H1 (cell line): Measurements from ENCODE around the gene SLC7A11. TPM values are rescaled to one million over a fixed set of nuclear protein-coding genes. Genes with fewer than 3 reads are reported as not detected.

Experiments
- CTCF ChIA-PET: fragments of 300-600 bp; sonication (Branson Sonifier 250); formaldehyde crosslinking; loops from one replicate; lab custom pipeline; 2021; ENCODE audit not compliant: partially characterized antibody; lab: Charles Lee
- POLR2A ChIA-PET: fragments of 300-600 bp; sonication (Branson Sonifier 250); formaldehyde crosslinking; loops from one replicate; lab custom pipeline; 2021; ENCODE audit warnings: inconsistent platforms; ENCODE audit not compliant: partially characterized antibody; lab: Charles Lee
- DNase-seq, 2 experiments: peaks; one replicate each; pipeline versions ENCODE4 v3.0.0 to v3.0.0-alpha.2; 2010 to 2022; ENCODE audit warnings: low spot score in 2 of 2, low read depth in 1 of 2, mixed read lengths in 1 of 2
- FAIRE-seq: peaks from 2 replicates; lab custom pipeline; 2011; peaks lifted over from hg19 to GRCh38; lab: Jason Lieb, UNC
- H2AFZ ChIP-seq: 2 replicates; pipeline ENCODE4 v1.8.1; 2012; ENCODE audit warnings: low read length, inconsistent platforms
- H2AK5ac ChIP-seq: 2 replicates; pipeline ENCODE4 v1.6.1; 2013; ENCODE audit warnings: low read depth, low read length
- H2BK120ac ChIP-seq: replicated peaks from 2 replicates; pipeline ENCODE3; 2013; ENCODE audit warnings: low read depth, low read length, inconsistent platforms
- H2BK12ac ChIP-seq: 2 replicates; pipeline ENCODE4 v1.6.1; 2013; ENCODE audit warnings: low read depth, low read length
- H2BK15ac ChIP-seq: 2 replicates; pipeline ENCODE4 v1.6.1; 2013; ENCODE audit warnings: low read length
- H2BK20ac ChIP-seq: 2 replicates; pipeline ENCODE4 v1.6.1; 2013; ENCODE audit warnings: low read length
- H2BK5ac ChIP-seq: 2 replicates; pipeline ENCODE4 v1.6.1; 2013; ENCODE audit warnings: low read depth, low read length
- H3K14ac ChIP-seq: 2 replicates; pipeline ENCODE4 v1.6.1; 2013; ENCODE audit warnings: inconsistent platforms; ENCODE audit not compliant: insufficient read length
- H3K18ac ChIP-seq: 2 replicates; pipeline ENCODE4 v1.6.1; 2013; ENCODE audit warnings: low read length; ENCODE audit errors: extremely low read depth
- H3K23ac ChIP-seq: 2 replicates; pipeline ENCODE4 v1.6.1; 2013; ENCODE audit warnings: inconsistent platforms; ENCODE audit not compliant: insufficient read length
- H3K23me2 ChIP-seq: 2 replicates; pipeline ENCODE4 v1.6.1; 2013; ENCODE audit warnings: low read depth, low read length
- H3K27ac ChIP-seq: 2 replicates; pipeline ENCODE4 v1.6.1; 2011; ENCODE audit warnings: low read depth, low read length, inconsistent platforms
- H3K27me3 ChIP-seq, 4 experiments: replicated peaks in 1 of 4; 1 replicate in 1 of 4; 2 replicates in 3 of 4; pipeline versions ENCODE4 v1.6.1 to v1.8.1; 2011 to 2013; ENCODE audit warnings: low read length in 3 of 4, mild to moderate bottlenecking in 3 of 4, inconsistent platforms in 2 of 4, mixed read lengths in 2 of 4, moderate library complexity in 1 of 4; ENCODE audit not compliant: control insufficient read depth in 3 of 4, insufficient read depth in 3 of 4; ENCODE audit errors: extremely low read depth in 1 of 4
- H3K36me3 ChIP-seq, 4 experiments: 2 replicates each; pipeline versions ENCODE4 v1.6.1 to v1.8.1; 2011 to 2013; ENCODE audit warnings: mild to moderate bottlenecking in 4 of 4, low read length in 3 of 4, moderate library complexity in 2 of 4, control low read depth in 1 of 4, inconsistent platforms in 1 of 4; ENCODE audit not compliant: insufficient read depth in 4 of 4, control insufficient read depth in 2 of 4
- H3K4ac ChIP-seq: replicated peaks from 2 replicates; pipeline ENCODE3; 2013; ENCODE audit warnings: low read length, low read depth, mixed read lengths, inconsistent platforms; ENCODE audit not compliant: insufficient read length
- H3K4me1 ChIP-seq, 4 experiments: replicated peaks in 1 of 4; 1 replicate in 1 of 4; 2 replicates in 3 of 4; pipeline versions ENCODE4 v1.6.1 to v1.8.1; 2011 to 2013; ENCODE audit warnings: low read length in 3 of 4, inconsistent platforms in 2 of 4, mixed read lengths in 1 of 4; ENCODE audit not compliant: insufficient read depth in 4 of 4, control insufficient read depth in 3 of 4
- H3K4me2 ChIP-seq, 2 experiments: 2 replicates each; pipeline versions ENCODE4 v1.6.1 to v1.8.1; 2011 to 2013; ENCODE audit warnings: low read depth in 2 of 2, low read length in 2 of 2, control low read depth in 1 of 2, inconsistent platforms in 1 of 2, mild to moderate bottlenecking in 1 of 2; ENCODE audit not compliant: insufficient read depth in 1 of 2
- H3K4me3 ChIP-seq, 4 experiments: fragments of 200-600, 300-600 bp in 1 of 4; sonication (generic), shearing (Covaris generic), sonication (Bioruptor Twin) in 1 of 4; 2 replicates each; pipeline versions ENCODE4 v1.5.1 to v1.8.1; 2011 to 2016; ENCODE audit warnings: low read length in 4 of 4, low read depth in 3 of 4, control low read depth in 2 of 4, inconsistent platforms in 2 of 4, mild to moderate bottlenecking in 2 of 4, mixed read lengths in 1 of 4, moderate library complexity in 1 of 4; ENCODE audit not compliant: insufficient read depth in 2 of 4; ENCODE audit errors: extremely low read depth in 1 of 4
- H3K56ac ChIP-seq: replicated peaks from 2 replicates; pipeline ENCODE3; 2013; ENCODE audit warnings: low read depth, mild to moderate bottlenecking, mixed read lengths, low read length, inconsistent platforms; ENCODE audit not compliant: insufficient read length
- H3K79me1 ChIP-seq: 2 replicates; pipeline ENCODE4 v1.6.1; 2013; ENCODE audit warnings: low read depth, low read length, control low read depth
- H3K79me2 ChIP-seq, 2 experiments: 2 replicates each; pipeline versions ENCODE4 v1.6.1 to v1.8.1; 2012 to 2013; ENCODE audit warnings: low read length in 2 of 2, mild to moderate bottlenecking in 2 of 2, inconsistent platforms in 1 of 2; ENCODE audit not compliant: insufficient read depth in 2 of 2, control insufficient read depth in 1 of 2
- H3K9ac ChIP-seq, 4 experiments: replicated peaks in 1 of 4; 1 replicate in 1 of 4; 2 replicates in 3 of 4; pipeline versions ENCODE4 v1.6.1 to v1.8.1; 2011 to 2013; ENCODE audit warnings: low read depth in 3 of 4, low read length in 3 of 4, control low read depth in 2 of 4, mild to moderate bottlenecking in 2 of 4, moderate library complexity in 2 of 4, inconsistent platforms in 1 of 4; ENCODE audit errors: extremely low read depth in 1 of 4
- H3K9me3 ChIP-seq, 2 experiments: 2 replicates each; pipeline versions ENCODE4 v1.6.1 to v1.8.1; 2012 to 2013; ENCODE audit warnings: mild to moderate bottlenecking in 2 of 2, moderate library complexity in 2 of 2, control low read depth in 1 of 2, inconsistent platforms in 1 of 2, low read depth in 1 of 2, low read length in 1 of 2, mixed read lengths in 1 of 2; ENCODE audit not compliant: insufficient read depth in 2 of 2
- H4K20me1 ChIP-seq, 2 experiments: replicated peaks in 1 of 2; 2 replicates each; pipeline versions ENCODE3 to v1.8.1; 2011 to 2013; ENCODE audit warnings: inconsistent platforms in 2 of 2, low read length in 2 of 2, mild to moderate bottlenecking in 1 of 2; ENCODE audit not compliant: insufficient read depth in 2 of 2, control insufficient read depth in 1 of 2
- H4K5ac ChIP-seq: 2 replicates; pipeline ENCODE4 v1.6.1; 2013; ENCODE audit warnings: low read length, low read depth, mixed read lengths, inconsistent platforms; ENCODE audit not compliant: insufficient read length
- H4K8ac ChIP-seq: 2 replicates; pipeline ENCODE4 v1.8.0; 2013; ENCODE audit warnings: mild to moderate bottlenecking, moderate library complexity, low read length, inconsistent platforms; ENCODE audit not compliant: insufficient read depth; ENCODE audit errors: extremely low read depth
- H4K91ac ChIP-seq: replicated peaks from 2 replicates; pipeline ENCODE3; 2013; ENCODE audit warnings: low read length, mixed read lengths, inconsistent platforms; ENCODE audit not compliant: insufficient read length
- RAD21 ChIP-seq, 2 experiments: IDR thresholded peaks in 1 of 2; conservative IDR thresholded peaks in 1 of 2; 2 replicates each; pipeline ENCODE4 v1.6.1; 2011; ENCODE audit warnings: low read depth in 2 of 2, low read length in 2 of 2, improper control_type of control experiment in 1 of 2, inconsistent platforms in 1 of 2, mild to moderate bottlenecking in 1 of 2, moderate library complexity in 1 of 2
- SAP30 ChIP-seq: fragments of 300-600 bp; sonication (generic); IDR thresholded peaks from 2 replicates; pipeline ENCODE4 v1.7.1; 2012; ENCODE audit warnings: low read length, moderate library complexity, mild to moderate bottlenecking, inconsistent platforms; ENCODE audit not compliant: insufficient read depth, insufficient replicate concordance
- WGBS, 2 experiments: shearing (Covaris generic) in 1 of 2; methylation state at CpG; one replicate each; pipeline versions ENCODE4 v1.1.6 to v1.1.7; 2013 to 2015; ENCODE audit warnings: low lambda C conversion rate in 2 of 2, mixed read lengths in 2 of 2, inconsistent platforms in 1 of 2, low coverage in 1 of 2, missing lambda C conversion rate in 1 of 2; ENCODE audit not compliant: insufficient replicate concordance in 2 of 2, insufficient coverage in 1 of 2, insufficient read length in 1 of 2; ENCODE audit errors: extremely low coverage in 1 of 2, missing lambda C conversion rate in 1 of 2; 5-methylcytosine and 5-hydroxymethylcytosine counted together
- polyA plus RNA-seq, 7 experiments: library from polyadenylated mRNA; depleted of rRNA in 3 of 7; stranded (reverse) in 5 of 7; unstranded in 2 of 7; fragments of >200 nt in 5 of 7; fragments of 200-250 nt in 2 of 7; gene quantifications; 1 replicate in 5 of 7; 2 replicates in 1 of 7; 4 replicates in 1 of 7; pipeline versions ENCODE4 v1.2.1 to v1.2.3, GENCODE V29; 2011 to 2013; ENCODE audit warnings: missing spikeins in 2 of 7, mixed read lengths in 2 of 7
- total RNA-seq: library from RNA; stranded (reverse); fragmentation: NEBNext Ultra II Directional; extraction: Animal tissue kit (Norgen Biotek cat#: 25700); gene quantifications from 2 replicates; pipeline ENCODE4 v1.2.1, GENCODE V29; 2021

The SLC7A11 gene
- total and polyA plus RNA-seq, 2 of the 8 experiments (the other 6 are each of a cell fraction or from before 2014, with no cell fraction given) = 6.6 to 17.0 TPM

DNA sequence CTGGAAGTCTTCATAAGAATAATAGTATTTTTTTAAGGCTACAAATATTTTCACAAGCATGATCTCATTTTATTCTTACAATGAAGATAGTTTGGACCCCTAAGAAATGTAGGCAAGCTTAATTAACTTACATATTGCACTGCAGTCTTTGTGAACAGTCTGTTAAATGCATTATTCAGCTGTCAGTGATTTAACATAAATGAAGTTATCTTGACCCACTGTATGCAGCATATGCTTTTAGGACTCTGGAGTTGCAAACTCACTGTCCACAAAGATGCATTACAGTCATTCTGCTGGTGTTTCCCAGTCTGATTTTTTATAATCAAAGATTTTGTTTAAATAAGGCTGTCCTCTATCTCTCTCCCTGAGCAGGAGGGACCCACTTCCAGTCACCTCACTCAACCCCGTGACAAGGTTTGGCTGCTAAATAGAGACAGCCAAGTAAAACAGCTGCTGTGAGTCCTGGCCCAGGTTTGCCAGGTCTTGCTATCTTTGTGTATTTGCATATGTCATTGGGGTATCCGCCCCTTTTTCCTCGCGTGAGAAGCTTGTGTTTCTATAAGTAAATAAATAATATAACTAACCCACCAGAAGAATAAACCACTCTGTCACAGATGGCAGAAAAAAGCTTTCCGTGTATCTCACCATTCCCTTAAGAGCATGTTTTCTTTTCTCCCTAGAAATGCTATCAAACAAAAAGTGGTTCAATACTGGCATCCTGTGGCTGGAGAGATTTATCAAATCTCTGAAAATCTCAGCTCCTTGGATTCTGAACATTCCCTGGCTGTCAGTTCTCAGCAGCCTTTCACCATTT, 67.0 kb downstream of the SLC7A11 start:
- Histone ChIP-seq H2AK5ac (no peak overlapping the region), H3K4ac (no peak overlapping the region), H2BK120ac (no peak overlapping the region), H3K9ac (no peak overlapping the region), H2BK12ac (no peak overlapping the region), H3K4me3 (no peak overlapping the region), H3K23me2 (no peaks in the 10 kb centered on the region), H3K27me3 (no peaks in the 10 kb centered on the region), H4K91ac (no peak overlapping the region), H3K18ac (no peak overlapping the region), H2AFZ (no peak overlapping the region), H3K79me1 (no peaks in the 10 kb centered on the region), H3K79me2 (no peaks in the 10 kb centered on the region), H3K9me3 (no peaks in the 10 kb centered on the region), H3K23ac (no peak overlapping the region), H3K36me3 (peaks cover 0 to 64% (median 13%) of the 10 kb centered on the region in 4 experiments; a peak in 5 of 8 replicates), H2BK20ac (no peak overlapping the region), H4K20me1 (no peaks in the 10 kb centered on the region), H4K5ac (no peak overlapping the region), H3K4me1 (no peaks in the 10 kb centered on the region), H3K27ac (no peak overlapping the region), H2BK15ac (no peak overlapping the region), H2BK5ac (no peak overlapping the region), H3K56ac (no peak overlapping the region), H3K14ac (no peak overlapping the region), H3K4me2 (no peak overlapping the region), H4K8ac (no peak overlapping the region)
- CTCF ChIA-PET = interaction anchor here (0.7 to 4.3 kb wide), 13 partner anchors 8 to 1106 kb away, joined by 3 to 26 read pairs (median 3); no protein-coding TSS in a partner anchor
- WGBS, 2 experiments = 95% methylated on average over 5 of the region's 5 CpGs; no CpG with 5 or more reads in 1 of the 2 experiments
- TF ChIP-seq RAD21 (IDR thresholded peaks at IDR 0.05 in 1 of 2, conservative IDR thresholded peaks at IDR 0.05 in 1 of 2; ENCODE audit: low read depth in 2 of 2, low read length in 2 of 2) (peak in 1 of 2 experiments; percentile 32; a peak in 2 of 4 replicates), SAP30 (no peak)
- FAIRE-seq = no peak
- POLR2A ChIA-PET = no interaction called here
- DNase-seq = no peak
